SK-N-SH (cell line): ENCODE data around the gene KLF16.

ENCODE experiments used
- CTCF ChIP-seq: fragments of 200-600 bp; sonication (generic); IDR thresholded peaks from 2 replicates; pipeline ENCODE4 v1.6.1; 2017; ENCODE audit warnings: antibody characterized with exemption, mild to moderate bottlenecking, moderate library complexity
- EP300 ChIP-seq, 2 experiments: IDR thresholded peaks; 2 replicates each; pipeline versions ENCODE4 v1.4.0 to v1.6.1; 2012; ENCODE audit warnings: borderline replicate concordance in 1 of 2, low read depth in 1 of 2, low read length in 1 of 2
- JUND ChIP-seq: IDR thresholded peaks from 2 replicates; pipeline ENCODE4 v1.4.0; 2012
- MAX ChIP-seq: IDR thresholded peaks from 2 replicates; pipeline ENCODE4 v1.4.0; 2012; ENCODE audit warnings: low read depth
- NFIC ChIP-seq: IDR thresholded peaks from 2 replicates; pipeline ENCODE4 v1.4.0; 2012; ENCODE audit warnings: borderline replicate concordance
- POLR2AphosphoS5 ChIP-seq: IDR thresholded peaks from 2 replicates; pipeline ENCODE4 v1.6.1; 2012; ENCODE audit warnings: low read depth, low read length
- RAD21 ChIP-seq: IDR thresholded peaks from 2 replicates; pipeline ENCODE4 v1.6.1; 2012; ENCODE audit warnings: mild to moderate bottlenecking, low read length
- RXRA ChIP-seq: IDR thresholded peaks from 2 replicates; pipeline ENCODE4 v1.4.0; 2012; ENCODE audit warnings: low read depth, mild to moderate bottlenecking, borderline replicate concordance
- SMC3 ChIP-seq: IDR thresholded peaks from 2 replicates; pipeline ENCODE4 v1.6.1; 2012; ENCODE audit warnings: low read depth, low read length, improper control_type of control experiment
- TCF12 ChIP-seq: IDR thresholded peaks from 2 replicates; pipeline ENCODE4 v1.4.0; 2012
- TEAD4 ChIP-seq: IDR thresholded peaks from 2 replicates; pipeline ENCODE4 v1.4.0; 2012; ENCODE audit warnings: mild to moderate bottlenecking, borderline replicate concordance; ENCODE audit not compliant: insufficient read depth
- USF1 ChIP-seq: IDR thresholded peaks from 2 replicates; pipeline ENCODE4 v1.4.0; 2012; ENCODE audit warnings: low read depth, borderline replicate concordance
- USF2 ChIP-seq: fragments of 150-350 bp; IDR thresholded peaks from 2 replicates; pipeline ENCODE4 v1.6.1; 2017; ENCODE audit warnings: antibody characterized with exemption, low read length, low read depth, borderline replicate concordance
- ZBTB33 ChIP-seq: IDR thresholded peaks from 2 replicates; pipeline ENCODE4 v1.4.0; 2012; ENCODE audit warnings: low read depth, borderline replicate concordance

GRCh38 chr19:1823020-1823419, 40.4 kb downstream of the KLF16 start:
- no peak for TF ChIP-seq CTCF
- TF ChIP-seq USF2, result no peak
- TF ChIP-seq TEAD4, result no peak
- no peak for TF ChIP-seq TCF12
- no peak for TF ChIP-seq RAD21
- no peak for TF ChIP-seq ZBTB33
- no peak for TF ChIP-seq RXRA
- TF ChIP-seq NFIC, result no peak
- no peak for TF ChIP-seq SMC3
- TF ChIP-seq POLR2AphosphoS5, result no peak
- no peak for TF ChIP-seq MAX
- TF ChIP-seq USF1, result no peak
- TF ChIP-seq EP300 (IDR thresholded peaks at IDR 0.05; ENCODE audit: borderline replicate concordance in 1 of 2, low read depth in 1 of 2, low read length in 1 of 2), result no peak
- no peak for TF ChIP-seq JUND
